HG02759 (cell line): Measurements from ENCODE around the gene ARMC5.
"Not testable (repeated sequence)": the region's sequence is repeated elsewhere in the genome, so short reads cannot be mapped to it uniquely, and the experiment has no call there.

ENCODE experiments used
- ATAC-seq: cut with Tn5 transposase; IDR thresholded peaks from one replicate; pipeline ENCODE4 v1.9.1; 2021; ENCODE audit warnings: mild to moderate bottlenecking, moderate library complexity; ENCODE audit not compliant: unreplicated experiment

The ARMC5 gene

GRCh38 chr16:31435341-31436220, 23.7 kb upstream of the ARMC5 start:
- no peak for ATAC-seq

- no peak for ATAC-seq
Observed at GRCh38 chr16:31436221-31437045, 22.9 kb upstream of the ARMC5 start.

- ATAC-seq: no peak
Observed at GRCh38 chr16:31438414-31438813, 20.9 kb upstream of the ARMC5 start.

- not testable (repeated sequence) for ATAC-seq
Observed at GRCh38 chr16:31439023-31439422, 20.3 kb upstream of the ARMC5 start.

GRCh38 chr16:31439519-31439918, 19.8 kb upstream of the ARMC5 start:
- ATAC-seq: no peak

- no peak for ATAC-seq
Observed at GRCh38 chr16:31440516-31441184, 18.7 kb upstream of the ARMC5 start.

GRCh38 chr16:31441956-31442355, 17.3 kb upstream of the ARMC5 start:
- ATAC-seq: no peak

GRCh38 chr16:31445931-31446330, 13.4 kb upstream of the ARMC5 start:
- not testable (repeated sequence) for ATAC-seq

- no peak for ATAC-seq
Observed at GRCh38 chr16:31451201-31451600, 8.1 kb upstream of the ARMC5 start.

GRCh38 chr16:31451681-31452351, 7.5 kb upstream of the ARMC5 start:
- peak; percentile 63 for ATAC-seq

- no peak for ATAC-seq
Observed at GRCh38 chr16:31452631-31453106, 6.6 kb upstream of the ARMC5 start.

GRCh38 chr16:31453255-31454204, 5.8 kb upstream of the ARMC5 start:
- no peak for ATAC-seq

GRCh38 chr16:31455601-31456314, 3.5 kb upstream of the ARMC5 start:
- ATAC-seq: no peak

GRCh38 chr16:31456988-31457360, 2.3 kb upstream of the ARMC5 start:
- no peak for ATAC-seq

GRCh38 chr16:31458073-31458843, 1.0 kb upstream of the ARMC5 start:
- ATAC-seq: peak; percentile 4

- peak; percentile 75 for ATAC-seq
Observed at GRCh38 chr16:31459687-31460581, 633 bp downstream of the ARMC5 start.

GRCh38 chr16:31460582-31461002, 1.3 kb downstream of the ARMC5 start:
- ATAC-seq: no peak
